H9 (cell line): ENCODE results near the gene WT1. TPM values are rescaled to one million over a fixed set of nuclear protein-coding genes. Genes with fewer than 3 reads are reported as not detected.

ENCODE experiments used
- DNase-seq: peaks from one replicate; pipeline ENCODE4 v3.0.0-alpha.2; 2017
- H2AFZ ChIP-seq: one replicate; pipeline ENCODE4 v1.6.1; 2013; ENCODE audit warnings: mild to moderate bottlenecking, low read length, control low read depth, moderate library complexity
- H2AK5ac ChIP-seq: 2 replicates; pipeline ENCODE4 v1.6.1; 2013; ENCODE audit warnings: low read length, control low read depth, mixed read lengths; ENCODE audit not compliant: insufficient read length
- H2BK120ac ChIP-seq: one replicate; pipeline ENCODE4 v1.6.1; 2013; ENCODE audit warnings: low read depth, mild to moderate bottlenecking, low read length, control low read depth, inconsistent platforms; ENCODE audit not compliant: poor library complexity, severe bottlenecking
- H2BK12ac ChIP-seq: 2 replicates; pipeline ENCODE4 v1.6.1; 2013; ENCODE audit warnings: low read length, control low read depth, mixed read lengths, low read depth; ENCODE audit not compliant: insufficient read length
- H2BK15ac ChIP-seq: 2 replicates; pipeline ENCODE4 v1.6.1; 2013; ENCODE audit warnings: low read depth, low read length, control low read depth
- H2BK20ac ChIP-seq: one replicate; pipeline ENCODE4 v1.6.1; 2013; ENCODE audit warnings: low read depth, mild to moderate bottlenecking, low read length, control low read depth, inconsistent platforms; ENCODE audit not compliant: poor library complexity, severe bottlenecking
- H2BK5ac ChIP-seq: 2 replicates; pipeline ENCODE4 v1.6.1; 2013; ENCODE audit warnings: low read length, control low read depth, mixed read lengths; ENCODE audit not compliant: insufficient read length
- H3K14ac ChIP-seq: 2 replicates; pipeline ENCODE4 v1.6.1; 2013; ENCODE audit warnings: low read length, control low read depth; ENCODE audit not compliant: insufficient read depth
- H3K18ac ChIP-seq: 2 replicates; pipeline ENCODE4 v1.6.1; 2013; ENCODE audit warnings: low read depth, mild to moderate bottlenecking, mixed read lengths, low read length, control low read depth; ENCODE audit not compliant: insufficient read length
- H3K23ac ChIP-seq: 2 replicates; pipeline ENCODE4 v1.6.1; 2013; ENCODE audit warnings: low read length, control low read depth, mixed read lengths, low read depth; ENCODE audit not compliant: insufficient read length
- H3K23me2 ChIP-seq: 2 replicates; pipeline ENCODE4 v1.6.1; 2013; ENCODE audit warnings: low read depth, mild to moderate bottlenecking, mixed read lengths, low read length, control low read depth; ENCODE audit not compliant: insufficient read length, poor library complexity, severe bottlenecking
- H3K27ac ChIP-seq: 2 replicates; pipeline ENCODE4 v1.5.1; 2013; ENCODE audit warnings: low read length, control low read depth, mixed read lengths, low read depth; ENCODE audit not compliant: insufficient read length
- H3K27me3 ChIP-seq: 2 replicates; pipeline ENCODE4 v1.6.1; 2013; ENCODE audit warnings: low read length, control low read depth, inconsistent platforms; ENCODE audit not compliant: insufficient read depth
- H3K4ac ChIP-seq: 2 replicates; pipeline ENCODE4 v1.6.1; 2013; ENCODE audit warnings: low read depth, mild to moderate bottlenecking, control low read depth, inconsistent platforms, low read length, moderate library complexity
- H3K4me1 ChIP-seq: 2 replicates; pipeline ENCODE4 v1.6.1; 2013; ENCODE audit warnings: low read length, control low read depth, inconsistent platforms; ENCODE audit not compliant: insufficient read depth
- H3K4me2 ChIP-seq: 2 replicates; pipeline ENCODE4 v1.6.1; 2013; ENCODE audit warnings: low read length, control low read depth, mixed read lengths; ENCODE audit not compliant: insufficient read length, insufficient read depth
- H3K56ac ChIP-seq: 2 replicates; pipeline ENCODE4 v1.6.1; 2013; ENCODE audit warnings: low read depth, mild to moderate bottlenecking, mixed read lengths, low read length, control low read depth; ENCODE audit not compliant: insufficient read length
- H3K79me1 ChIP-seq: 2 replicates; pipeline ENCODE4 v1.6.1; 2013; ENCODE audit warnings: low read depth, mild to moderate bottlenecking, moderate library complexity, low read length, control low read depth, inconsistent platforms; ENCODE audit not compliant: insufficient read depth, poor library complexity, severe bottlenecking
- H3K79me2 ChIP-seq: 2 replicates; pipeline ENCODE4 v1.6.1; 2013; ENCODE audit warnings: low read length, control low read depth, inconsistent platforms; ENCODE audit not compliant: insufficient read depth
- H3K9ac ChIP-seq: 2 replicates; pipeline ENCODE4 v1.6.1; 2013; ENCODE audit warnings: low read length, control low read depth, mixed read lengths; ENCODE audit not compliant: insufficient read length; ENCODE audit errors: extremely low read depth
- H3K9me3 ChIP-seq: one replicate; pipeline ENCODE4 v1.6.1; 2013; ENCODE audit warnings: low read depth, low read length, inconsistent platforms; ENCODE audit not compliant: control insufficient read depth
- H3T11ph ChIP-seq: one replicate; pipeline ENCODE4 v1.6.1; 2013; ENCODE audit warnings: mild to moderate bottlenecking, low read length, control low read depth, inconsistent platforms
- H4K20me1 ChIP-seq: one replicate; pipeline ENCODE4 v1.6.1; 2013; ENCODE audit not compliant: control insufficient read depth, insufficient read length, insufficient read depth
- H4K5ac ChIP-seq: 2 replicates; pipeline ENCODE4 v1.6.1; 2013; ENCODE audit warnings: low read depth, mild to moderate bottlenecking, mixed read lengths, low read length, control low read depth; ENCODE audit not compliant: insufficient read length
- H4K8ac ChIP-seq: replicated peaks from 2 replicates; pipeline ENCODE4 v1.6.1; 2013; ENCODE audit warnings: low read length, control low read depth, mixed read lengths, low read depth; ENCODE audit not compliant: insufficient read length
- H4K91ac ChIP-seq: 2 replicates; pipeline ENCODE4 v1.6.1; 2013; ENCODE audit warnings: low read depth, mild to moderate bottlenecking, moderate library complexity, mixed read lengths, low read length, control low read depth; ENCODE audit not compliant: insufficient read length
- H3K27ac Mint-ChIP-seq, 3 experiments: 2 replicates in 2 of 3; 3 replicates in 1 of 3; pipeline ENCODE4 v1.8.0; 2020 to 2021; ENCODE audit warnings: mixed read lengths in 3 of 3, mild to moderate bottlenecking in 1 of 3, moderate library complexity in 1 of 3
- H3K27me3 Mint-ChIP-seq: 2 replicates; pipeline ENCODE4 v1.8.0; 2021; ENCODE audit warnings: low read depth, mild to moderate bottlenecking, moderate library complexity, mixed read lengths
- H3K36me3 Mint-ChIP-seq, 3 experiments: 2 replicates in 2 of 3; 3 replicates in 1 of 3; pipeline ENCODE4 v1.8.0; 2020 to 2021; ENCODE audit warnings: low read depth in 3 of 3, mixed read lengths in 3 of 3; ENCODE audit not compliant: insufficient read depth in 1 of 3
- H3K4me1 Mint-ChIP-seq, 2 experiments: 2 replicates each; pipeline ENCODE4 v1.8.0; 2020; ENCODE audit warnings: mixed read lengths in 2 of 2
- H3K4me3 Mint-ChIP-seq, 2 experiments: 2 replicates in 1 of 2; 3 replicates in 1 of 2; pipeline ENCODE4 v1.8.0; 2020 to 2021; ENCODE audit warnings: mild to moderate bottlenecking in 2 of 2, mixed read lengths in 2 of 2, moderate library complexity in 1 of 2
- H3K9me3 Mint-ChIP-seq, 2 experiments: 2 replicates in 1 of 2; 3 replicates in 1 of 2; pipeline ENCODE4 v1.8.0; 2020; ENCODE audit warnings: mild to moderate bottlenecking in 2 of 2, mixed read lengths in 2 of 2, moderate library complexity in 1 of 2
- CTCF ChIP-seq: fragments of 200-600 bp; sonication (generic); conservative IDR thresholded peaks from 3 replicates; pipeline ENCODE4 v1.8.0; 2021; ENCODE audit warnings: antibody characterized with exemption, mild to moderate bottlenecking
- WGBS: extraction: QIAGEN DNeasy Blood & Tissue Kit; methylation state at CpG from one replicate; pipeline ENCODE4 v1.1.7; 2013; ENCODE audit warnings: missing lambda C conversion rate, low lambda C conversion rate, mixed read lengths; ENCODE audit not compliant: insufficient read length; ENCODE audit errors: extremely low coverage; 5-methylcytosine and 5-hydroxymethylcytosine counted together
- total RNA-seq: library from RNA; stranded (reverse); gene quantifications from 2 replicates; pipeline ENCODE4 v1.2.1, GENCODE V29; 2021

WT1 gene
- total RNA-seq, 1 experiment from 2014 or later = 0.20 TPM

GRCh38 chr11:32428665-32429303, 6.6 kb downstream of the WT1 start:
- peak overlapping the region in 1 of 2 experiments; percentile 66; a peak in 3 of 5 replicates for H3K4me3 Mint-ChIP-seq
- H3K9me3 Mint-ChIP-seq = peaks cover 2 to 6% of the 10 kb centered on the region in 2 experiments; a peak in 4 of 5 replicates

More at GRCh38 chr11:32428665-32429303, 6.6 kb downstream of the WT1 start:
- Histone ChIP-seq H3K4ac (no peak overlapping the region), H2BK120ac (no peak overlapping the region), H4K20me1 (no peaks in the 10 kb centered on the region), H3T11ph (no peak overlapping the region), H3K56ac (no peak overlapping the region), H4K8ac (no peak overlapping the region), H2AK5ac (no peak overlapping the region), H2BK15ac (no peak overlapping the region), H3K9me3 (no peaks in the 10 kb centered on the region), H3K27me3 (peaks cover 82% of the 10 kb centered on the region), H2BK12ac (no peak overlapping the region), H3K79me1 (no peaks in the 10 kb centered on the region), H3K4me1 (peaks cover 5% of the 10 kb centered on the region; the same call in 1 of the 2 replicates), H3K4me2 (peak overlapping the region; percentile 57), H3K23ac (no peak overlapping the region), H4K5ac (no peak overlapping the region), H3K23me2 (peaks cover 7% of the 10 kb centered on the region), H3K79me2 (no peaks in the 10 kb centered on the region), H2AFZ (no peak overlapping the region), H3K9ac (no peak overlapping the region), H3K14ac (no peak overlapping the region; the same call in 1 of the 2 replicates), H2BK20ac (no peak overlapping the region), H4K91ac (no peak overlapping the region), H3K27ac (no peak overlapping the region), H3K18ac (no peak overlapping the region), H2BK5ac (no peak overlapping the region)
- Mint-ChIP-seq H3K4me1 (peaks cover 42 to 56% of the 10 kb centered on the region in 2 experiments), H3K27me3 (peaks cover 100% of the 10 kb centered on the region), H3K36me3 (no peaks in the 10 kb centered on the region; a peak in 1 of 7 replicates), H3K27ac (no peak overlapping the region)
- WGBS = no CpG with 5 or more reads among the region's 31 CpGs
- DNase-seq = no peak
- TF ChIP-seq CTCF = no peak
